Activated CD4-positive, alpha-beta T cell treated with anti-CD3 and anti-CD28 coated beads for 24 hours (primary cell): Measurements from ENCODE around the gene DUOX1.

Source experiments
- DNase-seq, 2 donors: peaks; one replicate each; pipeline ENCODE4 v3.0.0-alpha.2; 2020; ENCODE audit warnings: low read depth in 2 of 2

The DUOX1 gene

GRCh38 chr15:45168751-45169551, 39.2 kb downstream of the DUOX1 start:
- DNase-seq = no peak

- DNase-seq = no peak
Measured at GRCh38 chr15:45169608-45170480, 40.0 kb downstream of the DUOX1 start.

- DNase-seq = no peak
Measured at GRCh38 chr15:45171912-45172311, 42.1 kb downstream of the DUOX1 start.

- DNase-seq = no peak
Measured at GRCh38 chr15:45174069-45174468, 44.3 kb downstream of the DUOX1 start.

GRCh38 chr15:45174577-45174976, 44.8 kb downstream of the DUOX1 start:
- no peak for DNase-seq

DNA sequence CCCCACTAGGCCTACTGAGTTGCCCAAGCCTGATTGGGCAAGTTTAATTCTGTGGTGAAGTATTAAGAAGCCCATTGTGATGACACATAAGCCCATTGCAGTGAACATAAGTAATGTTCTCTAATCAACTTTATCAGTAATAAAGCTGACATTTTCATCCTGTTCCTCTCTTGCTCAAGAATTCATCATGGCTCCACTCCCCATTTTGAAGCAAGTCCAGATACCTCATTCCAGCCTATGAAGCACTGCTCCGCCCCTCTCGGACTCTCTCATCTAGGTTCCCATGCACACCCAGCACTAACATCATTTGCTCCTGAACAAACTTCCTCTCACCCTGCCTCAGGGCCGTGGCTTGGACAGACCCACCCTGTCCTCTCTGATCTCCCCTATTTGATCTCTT, 47.5 kb downstream of the DUOX1 start:
- no peak for DNase-seq

DNA sequence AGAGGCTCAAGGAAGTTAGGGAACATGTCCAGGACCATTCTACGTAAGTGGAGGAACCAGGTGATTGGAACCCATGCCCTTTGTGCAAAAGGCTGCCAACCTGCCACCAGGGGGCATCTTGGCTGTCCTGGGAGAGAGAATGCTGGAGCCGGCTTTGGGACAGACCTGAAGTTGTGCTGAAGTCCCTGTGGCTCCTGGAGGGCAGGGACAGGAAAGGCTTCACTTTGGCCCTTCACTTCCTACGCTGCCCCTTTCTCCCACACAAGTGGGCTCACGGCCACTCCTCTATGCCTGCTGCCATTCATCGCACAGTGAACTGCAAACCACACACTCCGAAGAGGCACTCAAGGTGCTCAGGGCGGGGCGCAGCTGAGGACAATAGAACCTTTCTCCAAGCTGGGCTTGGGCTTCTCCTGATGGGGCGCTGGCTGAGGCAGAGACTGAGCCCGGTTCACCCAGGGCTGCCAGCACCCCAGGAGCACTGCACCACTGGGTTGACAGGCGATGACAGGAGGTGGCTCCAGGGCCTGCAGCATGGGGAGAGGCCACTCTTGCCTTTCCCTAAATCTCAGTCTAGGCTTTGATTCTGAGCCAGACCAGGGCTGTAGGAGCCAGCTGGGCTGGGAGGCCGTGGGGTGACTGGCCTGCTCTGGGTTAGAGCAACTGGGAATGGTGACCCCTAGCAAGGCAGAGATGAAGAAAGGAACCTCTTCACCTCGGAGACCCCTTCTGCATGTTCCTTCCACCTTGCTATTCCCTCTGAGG, 49.6 kb downstream of the DUOX1 start:
- peak in 1 of 2 donors; percentile 36 for DNase-seq

GRCh38 chr15:45180201-45180600, 50.4 kb downstream of the DUOX1 start:
- no peak for DNase-seq

DNA sequence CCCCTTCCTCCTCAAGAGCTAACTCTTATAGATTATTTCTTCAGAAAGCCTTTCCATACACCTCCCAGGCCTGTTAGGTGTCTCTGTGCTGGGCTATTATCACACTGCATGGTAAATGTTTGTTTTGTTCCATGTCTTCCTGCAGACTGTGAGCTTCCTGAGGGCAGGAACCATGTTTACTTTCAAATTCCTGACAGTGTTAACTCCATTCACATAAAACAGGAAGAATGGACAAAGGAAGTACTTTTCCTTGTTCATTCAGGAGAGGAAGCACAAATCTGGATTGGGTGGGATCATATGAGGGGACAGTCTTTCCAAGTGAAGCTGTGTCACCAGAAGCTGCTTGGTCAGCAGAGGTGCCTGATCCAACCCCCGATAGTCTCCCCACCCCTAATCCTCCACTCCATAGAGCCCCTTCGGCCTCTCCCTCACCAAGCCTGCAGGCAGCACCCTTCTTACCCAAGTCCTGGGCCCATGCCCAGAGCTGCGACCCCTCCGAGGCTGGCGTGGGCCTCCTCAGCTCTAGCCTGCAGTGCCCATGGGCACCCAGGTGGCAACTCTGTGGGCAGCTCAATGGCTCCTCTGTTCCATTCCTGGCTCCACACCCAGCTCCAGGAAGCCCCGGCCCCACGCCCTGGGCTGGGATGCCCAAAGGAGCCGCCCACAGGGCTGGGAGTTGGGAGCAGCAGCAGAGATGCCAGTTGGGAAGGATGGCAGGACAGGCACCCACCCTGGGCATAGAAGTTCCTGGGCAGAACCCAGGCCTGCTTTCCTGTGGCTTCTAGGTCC, 51.0 kb downstream of the DUOX1 start:
- DNase-seq = no peak

GRCh38 chr15:45181491-45182285, 51.9 kb downstream of the DUOX1 start:
- DNase-seq = no peak

DNA sequence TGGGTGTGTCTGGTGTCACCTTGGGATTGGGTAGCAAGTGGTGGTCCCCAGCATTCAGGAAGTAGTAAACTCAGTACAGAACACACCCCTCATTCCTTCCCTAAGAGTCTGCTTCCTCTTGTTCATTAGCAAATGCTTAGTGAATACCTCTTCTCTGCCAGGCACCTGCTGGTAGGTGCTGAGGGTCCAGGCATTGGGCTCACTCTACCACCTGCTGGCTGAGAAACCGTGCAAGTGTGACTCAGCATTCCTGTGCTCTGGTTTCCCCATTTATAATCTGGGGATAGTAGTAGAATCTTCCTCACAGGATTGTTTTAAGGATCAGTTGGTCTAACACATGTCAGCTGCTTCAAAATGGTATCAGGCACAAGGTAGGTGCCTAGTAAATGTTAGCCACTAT, 53.2 kb downstream of the DUOX1 start:
- DNase-seq = no peak

DNA sequence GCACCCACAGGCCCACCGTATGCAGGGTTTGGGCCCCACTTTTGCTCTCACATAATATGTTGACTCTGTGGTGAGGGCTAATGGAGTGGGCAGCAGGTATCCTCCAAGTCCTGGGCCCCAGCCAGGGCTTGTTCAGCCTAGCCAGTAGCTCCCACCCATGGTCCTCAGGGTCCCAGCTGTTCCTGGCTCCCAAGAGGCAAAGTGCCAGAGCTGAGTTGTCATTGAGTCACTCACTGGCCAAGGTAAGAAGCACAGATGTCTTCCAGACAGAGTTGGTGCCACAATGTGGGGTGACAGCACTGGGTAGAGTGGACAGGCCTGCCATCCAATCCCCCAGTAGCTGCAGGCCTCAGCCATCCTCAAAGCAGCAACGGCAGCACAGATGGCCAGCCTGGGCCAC, 53.7 kb downstream of the DUOX1 start:
- no peak for DNase-seq

- DNase-seq = no peak
Measured at GRCh38 chr15:45184562-45185041, 54.8 kb downstream of the DUOX1 start.

- DNase-seq = no peak
Measured at GRCh38 chr15:45185069-45185779, 55.4 kb downstream of the DUOX1 start.

DNA sequence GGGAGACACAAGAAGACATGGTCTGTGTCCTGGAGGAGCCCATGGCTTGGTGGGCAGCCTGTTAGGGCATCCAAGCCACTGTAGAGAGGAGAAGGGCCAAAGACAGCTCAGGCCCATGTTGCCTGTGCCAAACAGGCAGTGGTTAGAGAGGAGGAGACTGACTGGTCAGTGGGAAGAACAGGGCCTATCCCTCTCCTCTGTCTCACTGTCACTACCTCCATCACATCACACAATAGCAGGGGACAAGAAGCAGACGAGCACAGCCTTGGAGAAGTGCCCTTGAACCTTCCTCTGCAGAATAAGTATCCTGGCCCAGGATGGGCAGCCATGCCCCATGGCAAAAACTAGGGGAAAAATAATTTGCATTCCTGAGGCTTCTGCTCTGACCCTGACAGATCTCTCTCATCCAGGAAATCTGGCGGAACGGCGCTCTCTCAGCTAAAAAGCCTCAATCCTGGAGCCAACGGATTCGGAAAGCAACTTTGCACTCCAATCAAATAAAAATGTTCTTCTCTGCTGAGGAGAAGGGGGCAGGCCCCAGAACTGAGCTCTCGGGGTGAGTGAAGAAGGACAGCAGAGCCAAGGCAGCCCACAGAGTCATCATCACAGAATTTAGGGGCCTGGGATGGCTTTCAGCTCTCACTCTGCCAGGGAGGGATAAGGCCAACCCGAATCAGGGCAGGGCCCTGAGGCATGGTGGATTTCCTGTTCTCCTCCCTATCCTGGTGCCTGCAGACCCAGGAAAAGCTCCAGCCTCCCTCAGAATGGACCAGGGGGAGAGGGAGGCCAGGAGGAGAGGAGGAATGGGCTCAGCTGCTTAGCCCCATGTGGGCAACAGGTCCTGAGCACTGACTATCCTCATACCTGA, 56.3 kb downstream of the DUOX1 start:
- no peak for DNase-seq

GRCh38 chr15:45186771-45187577, 57.2 kb downstream of the DUOX1 start:
- no peak for DNase-seq

- no peak for DNase-seq
Measured at GRCh38 chr15:45187578-45187893, 57.7 kb downstream of the DUOX1 start.
